HK-2 (cell line): Measurements from ENCODE around the gene NFATC2.

Source experiments
- DNase-seq: peaks from one replicate; pipeline ENCODE4 v3.0.0-alpha.2; 2018; ENCODE audit not compliant: unreplicated experiment

The NFATC2 gene

GRCh38 chr20:51374961-51375360 is 167.6 kb downstream of the NFATC2 start:
- no peak for DNase-seq

GRCh38 chr20:51374456-51374830 is 168.1 kb downstream of the NFATC2 start:
- DNase-seq: no peak

- no peak for DNase-seq
Observed at GRCh38 chr20:51373713-51374455, 168.6 kb downstream of the NFATC2 start.

DNA sequence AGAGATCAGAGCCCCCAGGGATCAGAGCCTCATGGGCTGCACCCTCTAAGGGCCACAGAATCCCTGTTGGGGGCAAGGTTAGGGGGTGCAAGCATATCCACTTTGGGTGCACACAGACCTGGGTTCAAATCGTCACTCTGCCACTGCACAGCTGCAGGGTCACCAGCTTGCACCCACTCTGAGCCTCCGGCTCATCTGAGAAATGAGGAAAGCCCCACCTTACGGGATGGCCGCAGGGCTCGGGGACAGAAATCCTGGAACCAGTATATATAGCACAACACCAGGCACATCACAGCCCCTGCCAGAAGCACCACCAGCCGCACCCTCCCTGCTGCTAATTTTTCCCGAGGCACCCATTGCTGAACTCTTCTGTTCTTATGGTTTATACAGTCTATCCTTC is 169.6 kb downstream of the NFATC2 start:
- no peak for DNase-seq

DNA sequence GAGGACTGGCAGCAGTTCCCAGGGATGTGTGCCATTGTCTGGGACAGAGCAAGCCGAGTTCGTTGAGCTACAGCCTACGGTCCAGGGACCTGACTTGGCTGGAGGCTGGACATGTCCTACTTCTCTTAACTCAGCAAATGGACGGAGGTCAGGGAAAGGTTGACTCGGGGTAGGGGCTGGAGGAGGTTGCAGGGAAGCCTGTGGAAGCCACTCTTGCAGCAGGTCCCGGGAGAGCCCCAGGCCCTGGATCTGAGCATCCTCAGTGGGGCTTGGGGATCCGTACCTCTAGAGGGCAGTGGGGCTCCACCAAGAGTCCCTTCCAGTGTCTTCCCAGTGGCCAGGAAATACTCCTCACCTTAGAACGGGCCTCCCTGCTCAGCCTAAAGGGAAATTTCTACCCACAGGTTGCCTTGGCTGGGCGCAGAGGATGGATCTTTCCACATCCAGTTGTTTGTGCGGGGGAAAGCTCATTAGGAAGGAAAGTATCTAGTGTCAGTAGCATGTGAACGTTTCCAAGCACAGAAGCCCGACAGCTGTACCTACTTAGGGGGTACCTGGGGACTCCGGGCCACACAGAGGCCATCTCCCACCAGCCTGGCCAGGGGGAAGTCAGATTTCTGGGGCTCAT is 170.2 kb downstream of the NFATC2 start:
- DNase-seq: peak; percentile 67

- no peak for DNase-seq
Observed at GRCh38 chr20:51371720-51372119, 170.8 kb downstream of the NFATC2 start.

GRCh38 chr20:51369503-51369902 is 173.0 kb downstream of the NFATC2 start:
- DNase-seq: no peak

DNA sequence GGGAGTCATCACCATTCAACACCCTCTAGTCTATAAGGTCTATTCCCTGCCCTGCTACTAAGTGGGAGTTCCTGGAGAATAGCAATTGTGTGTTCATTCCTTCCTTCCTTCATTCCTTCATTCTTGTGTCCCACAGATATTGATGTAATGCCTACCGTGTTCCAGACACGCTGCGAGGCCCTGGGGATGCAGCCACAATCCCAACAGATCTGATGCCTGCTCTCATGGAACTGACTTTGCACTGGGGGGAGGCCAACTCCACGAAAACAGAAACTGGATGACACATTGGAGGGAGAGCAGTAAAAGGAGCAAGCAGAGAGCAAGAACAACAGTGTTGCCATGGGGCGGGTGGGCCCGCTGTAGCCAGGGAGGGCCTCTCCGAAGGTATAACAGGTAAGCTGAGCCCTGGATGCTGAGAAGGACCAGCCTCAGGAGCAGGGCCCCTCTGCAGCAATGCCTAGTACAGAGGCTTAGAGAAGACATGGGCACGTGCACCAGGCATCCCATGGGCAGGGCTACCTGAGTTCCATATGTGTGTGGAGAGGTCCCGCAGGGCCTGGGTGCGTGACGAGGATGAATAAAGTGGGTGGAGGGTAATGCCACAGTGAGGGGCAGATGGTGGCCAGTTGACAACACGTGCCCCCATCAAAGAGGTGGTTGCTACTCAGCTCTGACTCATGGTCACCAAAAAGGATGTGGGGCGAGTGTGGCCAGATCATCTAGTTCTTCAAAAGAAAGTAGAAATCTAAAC is 173.9 kb downstream of the NFATC2 start:
- DNase-seq: no peak

GRCh38 chr20:51366155-51366886 is 176.2 kb downstream of the NFATC2 start:
- DNase-seq: peak; percentile 80

DNA sequence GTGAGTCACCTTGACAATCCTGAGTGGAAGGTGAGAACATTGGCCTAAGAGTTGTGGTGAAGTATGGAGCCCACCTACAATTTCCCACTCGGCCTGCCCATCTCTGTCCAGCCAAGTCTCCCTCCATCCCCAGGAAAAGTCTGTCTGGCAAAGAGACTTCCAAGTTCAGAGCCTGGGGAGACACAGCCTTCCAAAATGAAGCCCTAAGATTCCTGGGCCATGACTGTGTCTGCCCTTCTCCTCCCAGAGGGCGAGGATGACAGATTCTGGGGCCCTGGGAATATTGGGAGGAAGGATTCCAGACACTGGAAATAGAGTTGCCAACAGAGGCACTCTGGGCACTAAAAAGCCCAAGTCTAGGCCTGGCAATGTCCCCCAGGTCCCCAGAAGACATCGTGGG is 176.8 kb downstream of the NFATC2 start:
- DNase-seq: no peak

- DNase-seq: no peak
Observed at GRCh38 chr20:51363813-51364212, 178.7 kb downstream of the NFATC2 start.

DNA sequence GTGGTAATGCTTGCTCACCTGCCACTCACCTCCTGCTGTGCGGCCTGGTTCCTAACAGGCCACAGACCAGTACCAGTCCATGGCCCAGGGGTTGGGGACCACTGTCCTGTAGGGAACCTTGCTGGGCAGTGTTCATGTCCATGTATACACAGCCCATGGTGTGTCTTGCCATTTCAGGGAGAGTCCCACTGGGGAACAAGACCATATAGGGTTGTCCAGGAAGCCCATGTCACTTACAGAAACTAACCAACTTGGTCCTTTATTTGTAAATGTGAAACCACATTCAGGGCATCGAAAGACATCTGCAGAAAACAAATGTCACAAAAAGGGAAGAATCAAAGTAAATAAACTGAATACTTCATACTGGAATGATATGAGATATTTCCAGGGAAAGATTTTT is 179.1 kb downstream of the NFATC2 start:
- DNase-seq: no peak

DNA sequence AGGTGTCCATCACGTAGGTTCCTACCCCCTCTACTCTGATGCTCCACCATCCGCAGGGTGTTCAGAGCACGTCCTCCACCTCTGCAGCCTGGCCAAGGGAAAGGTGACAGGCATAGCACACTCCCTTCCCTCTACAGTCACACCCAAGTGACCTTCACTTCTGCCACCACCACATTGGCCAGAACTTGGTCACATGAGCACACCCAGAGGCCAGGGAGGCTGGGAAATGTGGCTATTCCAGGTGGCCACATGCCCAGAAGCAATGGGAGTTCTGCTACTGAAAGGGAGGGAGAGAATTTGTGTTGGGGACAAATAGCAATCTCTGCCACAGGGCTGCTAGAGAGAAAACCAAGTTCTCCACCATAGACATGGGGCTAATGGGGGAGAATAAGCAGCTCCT is 180.3 kb downstream of the NFATC2 start:
- no peak for DNase-seq

DNA sequence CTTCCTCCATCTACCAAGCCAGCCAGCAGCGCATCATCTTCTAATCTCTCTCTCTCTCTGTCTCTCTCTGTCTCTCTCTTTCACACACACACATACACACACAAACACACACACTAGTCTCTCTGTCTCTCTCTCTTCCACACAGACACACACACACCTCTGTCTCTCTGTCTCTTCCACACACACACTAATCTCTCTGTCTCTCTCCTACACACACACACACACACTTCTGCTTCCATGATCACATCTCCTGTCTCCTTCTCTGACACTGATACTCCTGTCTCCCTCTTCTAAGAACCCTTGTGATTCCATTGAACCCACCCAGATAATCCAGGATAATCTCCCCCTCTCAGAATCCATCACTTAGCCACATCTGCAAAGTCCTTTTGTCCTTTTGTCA is 181.3 kb downstream of the NFATC2 start:
- DNase-seq: no peak

- peak; percentile 85 for DNase-seq
Observed at GRCh38 chr20:51360451-51361201, 181.9 kb downstream of the NFATC2 start.

DNA sequence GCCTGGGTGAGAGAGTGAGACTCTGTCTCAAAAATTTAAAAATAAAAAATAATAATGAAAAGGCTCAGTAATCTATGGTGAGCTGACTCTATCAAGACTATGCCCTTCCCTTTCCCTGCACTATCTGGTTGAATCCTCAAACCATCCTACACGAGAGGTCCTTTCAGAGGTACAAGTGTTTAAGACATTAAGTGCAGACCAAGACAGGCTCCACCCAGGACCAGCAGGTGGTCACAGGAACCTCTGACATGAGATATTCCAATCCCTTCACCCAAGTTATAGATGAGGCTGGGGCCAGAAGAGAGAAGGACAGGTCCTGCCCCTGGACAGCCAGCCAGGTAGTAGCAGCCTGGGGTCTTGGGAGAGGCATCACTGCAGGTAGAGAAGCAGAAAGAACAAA is 182.6 kb downstream of the NFATC2 start:
- no peak for DNase-seq

DNA sequence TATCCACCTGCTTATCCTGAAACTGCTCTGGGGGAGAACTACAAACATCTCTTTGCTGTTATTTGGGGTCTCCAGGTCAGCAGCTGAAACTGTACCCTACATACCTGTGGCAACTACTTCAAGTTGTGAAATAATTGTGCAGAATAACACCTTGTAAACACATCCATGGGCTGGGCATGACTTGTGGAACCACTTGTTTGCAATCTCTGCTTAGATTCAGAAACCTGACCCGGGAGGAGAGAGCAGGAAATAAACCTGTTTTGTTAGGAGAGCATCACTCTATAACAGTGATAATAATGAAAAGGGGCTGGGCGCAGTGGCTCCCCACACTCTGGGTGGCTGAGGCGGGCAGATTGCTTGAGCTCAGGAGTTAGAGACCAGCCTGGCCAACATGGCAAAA is 183.1 kb downstream of the NFATC2 start:
- no peak for DNase-seq

- DNase-seq: no peak
Observed at GRCh38 chr20:51358032-51358724, 184.3 kb downstream of the NFATC2 start.

GRCh38 chr20:51357543-51357942 is 185.0 kb downstream of the NFATC2 start:
- no peak for DNase-seq

DNA sequence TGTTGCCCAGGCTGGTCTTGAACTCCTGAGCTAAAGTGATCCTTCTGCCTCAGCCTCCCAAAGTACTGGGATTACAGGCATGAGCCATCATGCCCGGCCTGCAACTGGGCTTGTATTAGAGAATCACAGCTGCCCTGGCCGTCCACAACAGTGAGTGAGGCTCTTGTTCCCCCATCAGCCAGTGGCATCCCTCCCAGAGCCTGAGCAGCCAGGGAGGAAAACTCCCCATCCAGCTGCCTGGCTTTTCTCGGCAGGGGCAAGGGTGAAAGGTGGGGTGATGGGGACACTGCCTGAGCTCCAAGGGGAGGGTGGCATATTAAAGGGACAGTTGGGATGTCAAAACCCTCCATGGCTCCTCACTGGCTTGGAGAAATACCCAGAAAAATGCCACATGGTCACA is 185.6 kb downstream of the NFATC2 start:
- no peak for DNase-seq

DNA sequence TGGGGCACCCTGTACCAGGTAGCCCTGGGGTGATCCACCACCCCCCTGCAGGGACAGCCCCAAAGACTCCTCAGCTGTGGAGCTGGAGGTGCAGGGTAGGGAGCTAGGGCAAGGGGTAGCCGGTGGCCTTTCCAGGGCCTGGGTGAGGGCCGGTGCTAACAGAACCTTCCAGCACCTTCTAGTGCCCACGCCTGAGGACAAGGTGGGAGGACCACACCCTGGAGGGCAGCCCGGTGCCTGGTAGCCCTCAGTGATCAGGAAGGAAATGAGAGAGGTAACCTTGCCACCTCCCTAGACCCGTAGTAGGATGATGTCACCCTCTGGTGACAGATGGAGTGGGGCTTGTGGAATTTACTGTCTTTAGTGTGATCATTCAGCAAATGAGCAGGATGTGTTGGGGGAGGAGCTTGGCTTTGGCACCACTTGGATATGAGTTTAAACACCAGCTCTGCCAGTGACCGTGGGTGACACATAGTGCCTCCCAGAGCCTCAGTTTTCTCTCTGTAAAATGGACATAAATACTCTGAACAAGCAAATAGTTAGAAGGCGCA is 187.7 kb downstream of the NFATC2 start:
- DNase-seq: peak; percentile 55
